HL-60 (cell line): ENCODE results near the gene BTF3.

Source experiments
- DNase-seq, 2 experiments: peaks; one replicate each; pipeline ENCODE4 v3.0.0-alpha.2; 2010 to 2020; ENCODE audit warnings: low read depth in 1 of 2, low spot score in 1 of 2
- H3K27ac ChIP-seq: fragments of 250-450 bp; sonication (Bioruptor Pico); replicated peaks from 2 replicates; pipeline ENCODE4 v1.5.1; 2020; ENCODE audit warnings: mild to moderate bottlenecking, moderate library complexity
- H3K27me3 ChIP-seq: fragments of 250-450 bp; sonication (Bioruptor Pico); 2 replicates; pipeline ENCODE4 v1.5.1; 2021; ENCODE audit warnings: mild to moderate bottlenecking, moderate library complexity; ENCODE audit not compliant: insufficient read depth, poor library complexity, severe bottlenecking
- H3K4me3 ChIP-seq: replicated peaks from 2 replicates; pipeline ENCODE4 v1.5.1; 2011; ENCODE audit warnings: mild to moderate bottlenecking, control low read depth, low read length; ENCODE audit not compliant: insufficient read depth
- GABPA ChIP-seq: IDR thresholded peaks from 2 replicates; pipeline ENCODE4 v1.6.1; 2012; ENCODE audit warnings: low read depth
- POLR2AphosphoS5 ChIP-seq: IDR thresholded peaks from 2 replicates; pipeline ENCODE4 v1.6.1; 2012; ENCODE audit warnings: low read depth
- SPI1 ChIP-seq: IDR thresholded peaks from 2 replicates; pipeline ENCODE4 v1.6.1; 2012; ENCODE audit warnings: low read depth, mild to moderate bottlenecking, borderline replicate concordance
- TF ChIP-seq, protein P1 (sequence below): IDR thresholded peaks from one replicate; pipeline ENCODE4 v1.5.1; 2011; ENCODE audit warnings: low read length, control low read depth, inconsistent platforms; ENCODE audit not compliant: insufficient read depth
- TF ChIP-seq, protein P2 (sequence below): IDR thresholded peaks from 2 replicates; pipeline ENCODE4 v1.6.1; 2012; ENCODE audit warnings: low read depth; ENCODE audit not compliant: insufficient replicate concordance

BTF3 gene

DNA sequence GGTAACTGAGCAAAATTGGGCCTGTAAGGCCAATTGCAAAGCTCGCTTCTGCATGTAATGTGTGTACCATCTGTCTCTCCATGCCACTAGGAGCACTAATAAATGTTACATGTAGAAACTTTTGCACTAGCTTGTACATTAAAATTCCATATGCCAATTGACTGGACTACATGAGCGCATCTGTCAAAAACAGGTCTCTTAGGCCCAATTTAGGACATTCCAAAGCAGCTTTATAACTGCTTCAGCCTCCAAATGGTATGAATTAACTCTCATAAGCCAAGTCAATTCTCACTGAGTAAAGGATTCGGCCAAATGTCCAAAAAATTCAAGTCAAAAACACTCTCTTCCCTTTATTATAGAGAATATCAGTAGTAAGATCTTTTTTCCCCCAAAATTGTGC, 26.1 kb upstream of the BTF3 start:
- no peak for DNase-seq
- TF ChIP-seq GABPA (no peak), SPI1 (no peak), POLR2AphosphoS5 (no peak)
- TF ChIP-seq, protein P1, sequence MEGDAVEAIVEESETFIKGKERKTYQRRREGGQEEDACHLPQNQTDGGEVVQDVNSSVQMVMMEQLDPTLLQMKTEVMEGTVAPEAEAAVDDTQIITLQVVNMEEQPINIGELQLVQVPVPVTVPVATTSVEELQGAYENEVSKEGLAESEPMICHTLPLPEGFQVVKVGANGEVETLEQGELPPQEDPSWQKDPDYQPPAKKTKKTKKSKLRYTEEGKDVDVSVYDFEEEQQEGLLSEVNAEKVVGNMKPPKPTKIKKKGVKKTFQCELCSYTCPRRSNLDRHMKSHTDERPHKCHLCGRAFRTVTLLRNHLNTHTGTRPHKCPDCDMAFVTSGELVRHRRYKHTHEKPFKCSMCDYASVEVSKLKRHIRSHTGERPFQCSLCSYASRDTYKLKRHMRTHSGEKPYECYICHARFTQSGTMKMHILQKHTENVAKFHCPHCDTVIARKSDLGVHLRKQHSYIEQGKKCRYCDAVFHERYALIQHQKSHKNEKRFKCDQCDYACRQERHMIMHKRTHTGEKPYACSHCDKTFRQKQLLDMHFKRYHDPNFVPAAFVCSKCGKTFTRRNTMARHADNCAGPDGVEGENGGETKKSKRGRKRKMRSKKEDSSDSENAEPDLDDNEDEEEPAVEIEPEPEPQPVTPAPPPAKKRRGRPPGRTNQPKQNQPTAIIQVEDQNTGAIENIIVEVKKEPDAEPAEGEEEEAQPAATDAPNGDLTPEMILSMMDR: no peak
- TF ChIP-seq, protein P2, sequence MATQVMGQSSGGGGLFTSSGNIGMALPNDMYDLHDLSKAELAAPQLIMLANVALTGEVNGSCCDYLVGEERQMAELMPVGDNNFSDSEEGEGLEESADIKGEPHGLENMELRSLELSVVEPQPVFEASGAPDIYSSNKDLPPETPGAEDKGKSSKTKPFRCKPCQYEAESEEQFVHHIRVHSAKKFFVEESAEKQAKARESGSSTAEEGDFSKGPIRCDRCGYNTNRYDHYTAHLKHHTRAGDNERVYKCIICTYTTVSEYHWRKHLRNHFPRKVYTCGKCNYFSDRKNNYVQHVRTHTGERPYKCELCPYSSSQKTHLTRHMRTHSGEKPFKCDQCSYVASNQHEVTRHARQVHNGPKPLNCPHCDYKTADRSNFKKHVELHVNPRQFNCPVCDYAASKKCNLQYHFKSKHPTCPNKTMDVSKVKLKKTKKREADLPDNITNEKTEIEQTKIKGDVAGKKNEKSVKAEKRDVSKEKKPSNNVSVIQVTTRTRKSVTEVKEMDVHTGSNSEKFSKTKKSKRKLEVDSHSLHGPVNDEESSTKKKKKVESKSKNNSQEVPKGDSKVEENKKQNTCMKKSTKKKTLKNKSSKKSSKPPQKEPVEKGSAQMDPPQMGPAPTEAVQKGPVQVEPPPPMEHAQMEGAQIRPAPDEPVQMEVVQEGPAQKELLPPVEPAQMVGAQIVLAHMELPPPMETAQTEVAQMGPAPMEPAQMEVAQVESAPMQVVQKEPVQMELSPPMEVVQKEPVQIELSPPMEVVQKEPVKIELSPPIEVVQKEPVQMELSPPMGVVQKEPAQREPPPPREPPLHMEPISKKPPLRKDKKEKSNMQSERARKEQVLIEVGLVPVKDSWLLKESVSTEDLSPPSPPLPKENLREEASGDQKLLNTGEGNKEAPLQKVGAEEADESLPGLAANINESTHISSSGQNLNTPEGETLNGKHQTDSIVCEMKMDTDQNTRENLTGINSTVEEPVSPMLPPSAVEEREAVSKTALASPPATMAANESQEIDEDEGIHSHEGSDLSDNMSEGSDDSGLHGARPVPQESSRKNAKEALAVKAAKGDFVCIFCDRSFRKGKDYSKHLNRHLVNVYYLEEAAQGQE: no peak
- H3K27ac ChIP-seq: no peak overlapping the region
- no peak overlapping the region for H3K4me3 ChIP-seq
- no peaks in the 10 kb centered on the region for H3K27me3 ChIP-seq

DNA sequence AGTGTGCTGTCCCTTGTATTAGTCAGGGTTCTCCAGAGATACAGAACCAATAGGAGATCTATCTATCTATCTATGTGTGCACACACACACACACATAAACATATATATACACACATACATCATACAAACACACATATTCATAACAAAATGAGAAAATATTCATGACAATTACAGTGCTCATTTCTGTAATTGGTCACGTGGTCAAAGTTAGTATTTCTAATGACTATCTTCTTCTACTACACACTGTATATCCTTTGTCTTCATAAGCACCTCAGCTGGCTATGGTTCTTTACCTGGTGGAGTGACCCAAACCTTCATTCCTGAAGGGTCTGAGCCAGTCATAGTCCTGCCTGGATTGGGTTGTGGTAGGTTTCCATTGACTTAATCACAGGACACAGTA, 17.7 kb upstream of the BTF3 start:
- H3K27me3 ChIP-seq: no peaks in the 10 kb centered on the region
- no peak overlapping the region for H3K4me3 ChIP-seq
- no peak for TF ChIP-seq SPI1
- no peak for TF ChIP-seq GABPA
- TF ChIP-seq, protein P2: no peak
- no peak for TF ChIP-seq POLR2AphosphoS5
- TF ChIP-seq, protein P1: no peak
- no peak overlapping the region for H3K27ac ChIP-seq
- no peak for DNase-seq

DNA sequence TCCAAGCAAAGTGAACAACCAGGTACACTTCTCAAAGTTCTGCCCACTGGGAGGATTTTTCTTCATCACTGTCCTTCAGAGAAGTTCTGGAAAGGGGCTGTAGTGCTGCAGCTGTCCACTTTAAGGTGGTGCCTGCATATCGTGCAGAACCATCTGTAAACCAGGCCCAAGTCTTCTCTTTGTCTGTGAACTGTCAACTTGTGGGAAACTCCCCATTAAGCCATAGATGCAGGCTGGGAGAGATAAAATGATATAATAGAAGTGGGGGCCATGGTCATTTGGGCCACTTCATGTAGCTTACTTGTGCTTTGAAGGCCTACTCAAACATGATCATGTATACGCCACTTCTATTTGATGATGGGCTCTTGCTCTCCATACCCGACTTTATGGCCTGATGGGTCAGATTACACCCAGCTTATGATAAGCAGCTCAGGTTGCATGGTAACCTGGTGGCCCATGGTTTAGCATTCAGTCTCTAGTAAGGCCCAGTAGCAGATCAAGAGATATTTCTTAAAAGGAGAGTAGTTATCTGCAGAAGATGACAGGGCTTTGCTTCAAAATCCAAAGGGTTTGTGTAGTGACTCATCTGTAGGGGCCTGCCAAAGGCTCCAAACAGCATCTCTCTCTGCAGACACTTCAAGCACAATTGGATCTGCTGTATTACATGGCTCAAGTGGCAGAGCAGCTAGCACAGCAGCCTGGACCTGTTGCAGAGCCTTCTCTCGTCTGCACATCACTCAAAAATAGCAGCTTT, 15.7 kb upstream of the BTF3 start:
- no peak for DNase-seq
- TF ChIP-seq POLR2AphosphoS5 (no peak), GABPA (no peak), SPI1 (no peak)
- TF ChIP-seq, protein P1: no peak
- TF ChIP-seq, protein P2: no peak
- no peaks in the 10 kb centered on the region for H3K27me3 ChIP-seq
- H3K27ac ChIP-seq: no peak overlapping the region
- H3K4me3 ChIP-seq: no peak overlapping the region
